ENCODE results near the gene CD33. TPM values are rescaled to one million over a fixed set of nuclear protein-coding genes. Genes with fewer than 3 reads are reported as not detected.

CD33 gene
- total RNA-seq, 4 donors from 2014 or later: 0.30 to 6.7 (median 0.58) TPM

DNA sequence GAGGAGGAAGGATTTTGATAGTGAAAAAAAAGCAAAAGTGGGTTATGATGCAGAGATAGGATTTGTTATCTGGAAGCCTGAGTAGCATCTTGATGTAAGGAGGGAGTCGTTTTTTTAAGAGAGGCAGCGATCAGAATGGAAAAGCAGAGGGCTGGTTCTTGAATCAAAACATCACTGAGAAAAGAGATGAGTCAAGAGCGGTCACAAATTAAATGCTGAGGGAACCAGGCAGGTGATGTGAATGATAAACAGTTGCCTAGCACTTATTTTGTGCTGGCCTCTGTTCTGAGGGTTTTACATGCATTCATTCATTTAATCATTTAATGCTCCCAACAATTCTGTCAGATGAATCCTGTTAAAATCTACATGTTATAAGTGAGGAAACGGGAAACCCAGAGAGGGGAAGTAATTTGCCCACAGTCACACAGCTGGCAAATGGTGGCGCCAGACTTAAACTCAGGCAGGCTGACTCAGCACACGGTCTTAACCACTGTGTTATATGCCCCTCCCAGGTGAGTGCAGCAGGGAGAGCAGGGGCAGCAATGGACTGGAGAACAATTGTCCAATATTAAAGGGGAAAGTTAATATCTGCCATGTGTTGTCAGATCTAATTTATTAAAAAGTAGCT lies 47.4 kb downstream of the CD33 start:
- H3K27ac ChIP-seq: no peak overlapping the region
- TF ChIP-seq POLR2A (IDR thresholded peaks at IDR 0.05): no peak
- TF ChIP-seq, protein P1, sequence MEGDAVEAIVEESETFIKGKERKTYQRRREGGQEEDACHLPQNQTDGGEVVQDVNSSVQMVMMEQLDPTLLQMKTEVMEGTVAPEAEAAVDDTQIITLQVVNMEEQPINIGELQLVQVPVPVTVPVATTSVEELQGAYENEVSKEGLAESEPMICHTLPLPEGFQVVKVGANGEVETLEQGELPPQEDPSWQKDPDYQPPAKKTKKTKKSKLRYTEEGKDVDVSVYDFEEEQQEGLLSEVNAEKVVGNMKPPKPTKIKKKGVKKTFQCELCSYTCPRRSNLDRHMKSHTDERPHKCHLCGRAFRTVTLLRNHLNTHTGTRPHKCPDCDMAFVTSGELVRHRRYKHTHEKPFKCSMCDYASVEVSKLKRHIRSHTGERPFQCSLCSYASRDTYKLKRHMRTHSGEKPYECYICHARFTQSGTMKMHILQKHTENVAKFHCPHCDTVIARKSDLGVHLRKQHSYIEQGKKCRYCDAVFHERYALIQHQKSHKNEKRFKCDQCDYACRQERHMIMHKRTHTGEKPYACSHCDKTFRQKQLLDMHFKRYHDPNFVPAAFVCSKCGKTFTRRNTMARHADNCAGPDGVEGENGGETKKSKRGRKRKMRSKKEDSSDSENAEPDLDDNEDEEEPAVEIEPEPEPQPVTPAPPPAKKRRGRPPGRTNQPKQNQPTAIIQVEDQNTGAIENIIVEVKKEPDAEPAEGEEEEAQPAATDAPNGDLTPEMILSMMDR (IDR thresholded peaks at IDR 0.05): no peak
- intact Hi-C loops (cut with DNase I): no loop called here
- H3K27me3 ChIP-seq: peaks cover 0 to 24% (median 0%) of the 10 kb centered on the region in 4 donors
- WGBS, 2 donors: 45 to 53% methylated on average over 6 of the region's 6 CpGs
- no peaks in the 10 kb centered on the region for H3K9me3 ChIP-seq
- no peaks in the 10 kb centered on the region for H3K36me3 ChIP-seq
- DNase-seq: no peak
- H3K4me3 ChIP-seq: no peak overlapping the region
- no peaks in the 10 kb centered on the region for H3K4me1 ChIP-seq

DNA sequence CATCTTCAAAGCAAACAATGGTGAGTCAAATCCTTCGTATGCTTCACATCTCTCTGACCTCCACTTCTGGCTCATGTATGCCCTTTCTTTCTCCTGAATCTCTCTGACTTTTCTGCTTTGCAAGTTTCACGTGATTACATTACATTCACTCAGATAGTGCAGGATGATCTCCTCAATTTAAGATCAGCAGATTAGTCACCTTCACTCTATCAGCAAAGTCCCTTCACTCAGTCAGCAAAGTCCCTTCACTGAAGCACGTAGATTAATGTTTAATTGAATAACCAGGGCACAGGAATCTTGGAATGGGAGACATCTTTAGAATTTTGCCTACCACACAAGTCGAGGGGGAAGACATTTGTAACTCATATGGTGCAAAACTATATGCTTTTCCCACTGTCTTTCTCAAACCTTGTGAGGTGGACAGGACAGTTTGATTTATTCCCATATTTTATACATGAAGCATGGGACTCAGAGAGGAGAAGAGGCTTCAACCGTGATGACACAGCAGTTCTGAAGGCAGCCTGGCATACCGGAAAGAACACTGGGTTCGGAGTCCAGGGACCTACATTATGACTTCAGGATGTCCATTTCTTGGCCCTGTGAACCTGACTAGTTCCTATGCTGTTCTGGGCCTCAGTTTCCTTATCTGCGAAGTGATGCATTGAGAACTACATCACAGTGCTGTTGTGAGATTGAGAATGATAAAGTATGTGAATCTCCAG lies 49.3 kb downstream of the CD33 start:
- Histone ChIP-seq H3K36me3 (no peaks in the 10 kb centered on the region), H3K4me3 (no peak overlapping the region), H3K27ac (no peak overlapping the region), H3K4me1 (no peaks in the 10 kb centered on the region), H3K27me3 (peaks cover 0 to 33% (median 0%) of the 10 kb centered on the region in 4 donors), H3K9me3 (no peaks in the 10 kb centered on the region)
- intact Hi-C loops (cut with DNase I): no loop called here
- DNase-seq: no peak
- TF ChIP-seq POLR2A (IDR thresholded peaks at IDR 0.05): no peak
- TF ChIP-seq, protein P1 (IDR thresholded peaks at IDR 0.05): no peak
- 66 to 75% methylated on average over 8 of the region's 8 CpGs for WGBS, 2 donors

DNA sequence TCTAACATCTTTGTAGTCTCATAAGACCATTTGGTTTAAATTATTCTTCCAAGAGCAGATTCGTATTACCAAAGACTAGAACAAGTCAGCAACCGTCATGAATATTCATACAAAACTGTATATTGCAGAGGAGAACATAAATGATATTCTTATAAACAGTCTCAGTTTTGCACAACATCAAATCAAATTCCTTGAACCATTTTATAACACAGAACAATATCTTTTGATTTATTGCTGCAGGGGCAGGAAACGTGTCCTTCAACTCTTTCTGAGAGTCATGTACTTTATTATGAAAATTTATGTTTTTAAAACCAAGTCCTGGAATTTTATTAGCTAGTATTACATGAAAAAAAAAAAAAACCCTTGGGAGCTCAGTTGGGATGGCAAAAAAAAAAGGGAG lies 52.2 kb downstream of the CD33 start:
- H3K9me3 ChIP-seq: no peaks in the 10 kb centered on the region
- no peak overlapping the region for H3K27ac ChIP-seq
- no peak for TF ChIP-seq POLR2A (IDR thresholded peaks at IDR 0.05)
- TF ChIP-seq, protein P1 (IDR thresholded peaks at IDR 0.05): no peak
- H3K4me3 ChIP-seq: no peak overlapping the region
- H3K4me1 ChIP-seq: no peaks in the 10 kb centered on the region
- H3K36me3 ChIP-seq: no peaks in the 10 kb centered on the region
- 60 to 65% methylated on average over 3 of the region's 3 CpGs for WGBS, 2 donors
- no peak for DNase-seq
- intact Hi-C loops (cut with DNase I): no loop called here
- H3K27me3 ChIP-seq: peaks cover 0 to 30% (median 0%) of the 10 kb centered on the region in 4 donors

DNA sequence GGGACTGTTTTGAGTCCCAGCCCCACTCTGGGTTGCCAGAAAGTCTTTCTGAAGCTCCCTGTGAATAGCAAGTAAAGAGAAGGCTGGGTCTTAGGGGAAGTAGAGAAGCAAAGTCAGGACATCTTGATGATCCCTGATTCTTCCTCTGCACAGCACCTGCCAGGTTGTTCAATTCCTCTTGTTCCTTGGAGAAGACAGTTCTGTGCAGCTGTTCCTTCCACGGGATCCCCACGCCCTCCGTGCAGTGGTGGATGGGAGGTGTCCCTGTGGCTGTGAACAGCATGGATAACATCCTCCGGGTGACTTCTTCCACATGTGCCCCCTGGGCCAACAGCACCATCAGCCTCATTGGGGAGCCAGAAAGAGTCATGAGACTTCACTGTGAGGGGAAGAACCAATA lies 57.5 kb downstream of the CD33 start:
- no peak overlapping the region for H3K4me3 ChIP-seq
- no peak for DNase-seq
- intact Hi-C loops (cut with DNase I): no loop called here

DNA sequence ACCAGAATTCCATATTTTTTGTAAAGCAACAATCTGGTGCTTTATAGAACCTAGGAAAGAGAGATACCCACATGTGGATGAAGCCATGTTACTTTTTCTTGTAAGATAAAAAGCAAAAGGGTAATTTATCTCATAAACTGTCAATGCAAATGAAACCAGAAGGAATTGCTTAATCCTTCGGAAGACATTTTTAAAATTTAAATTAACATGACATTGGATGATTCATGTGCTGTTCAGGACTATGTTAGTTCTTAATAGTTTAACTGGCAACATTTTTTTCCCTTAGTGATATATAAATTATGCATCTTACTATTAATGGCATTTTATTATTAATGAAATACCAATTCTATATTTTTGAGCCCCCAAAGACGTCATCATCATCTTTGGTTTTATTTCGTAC lies 60.8 kb downstream of the CD33 start:
- TF ChIP-seq, protein P1 (IDR thresholded peaks at IDR 0.05): no peak
- no peak for TF ChIP-seq POLR2A (IDR thresholded peaks at IDR 0.05)
- 69 to 75% methylated on average over 3 of the region's 3 CpGs for WGBS, 2 donors
- no peaks in the 10 kb centered on the region for H3K4me1 ChIP-seq
- intact Hi-C loops (cut with DNase I): no loop called here
- H3K4me3 ChIP-seq: no peak overlapping the region
- H3K36me3 ChIP-seq: no peaks in the 10 kb centered on the region
- H3K27ac ChIP-seq: no peak overlapping the region
- H3K27me3 ChIP-seq: peaks cover 0 to 24% (median 0%) of the 10 kb centered on the region in 4 donors
- H3K9me3 ChIP-seq: no peaks in the 10 kb centered on the region
- no peak for DNase-seq

More for the DNA sequence above, 57.5 kb downstream of the CD33 start:
- Histone ChIP-seq H3K27me3 (peaks cover 0 to 32% (median 0%) of the 10 kb centered on the region in 4 donors), H3K4me1 (no peaks in the 10 kb centered on the region), H3K27ac (no peak overlapping the region), H3K36me3 (no peaks in the 10 kb centered on the region), H3K9me3 (no peaks in the 10 kb centered on the region)
- TF ChIP-seq, protein P1 (IDR thresholded peaks at IDR 0.05): no peak
- no peak for TF ChIP-seq POLR2A (IDR thresholded peaks at IDR 0.05)
- 40% methylated on average over 3 of the region's 4 CpGs; no CpG with 5 or more reads in 1 of the 2 donors for WGBS, 2 donors

Measured in esophagus squamous epithelium (tissue), 5 donors.